Endodermal cell (in vitro differentiated cells): ENCODE results near the gene NDUFS7. TPM values are rescaled to one million over a fixed set of nuclear protein-coding genes. Genes with fewer than 3 reads are reported as not detected.

Source experiments
- DNase-seq: peaks from one replicate; pipeline ENCODE4 v3.0.0-alpha.2; 2017
- H3K27ac ChIP-seq: 2 replicates; pipeline ENCODE4 v1.5.1; 2013; ENCODE audit warnings: mild to moderate bottlenecking, low read depth, low read length, moderate library complexity
- H3K27me3 ChIP-seq: 2 replicates; pipeline ENCODE4 v1.6.1; 2013; ENCODE audit warnings: mild to moderate bottlenecking, low read length, moderate library complexity; ENCODE audit not compliant: insufficient read depth, control insufficient read depth, poor library complexity, severe bottlenecking
- H3K36me3 ChIP-seq: 2 replicates; pipeline ENCODE4 v1.7.0; 2013; ENCODE audit warnings: mild to moderate bottlenecking, low read length, moderate library complexity; ENCODE audit not compliant: control insufficient read depth, insufficient read depth
- H3K4me1 ChIP-seq: one replicate; pipeline ENCODE4 v1.7.0; 2013; ENCODE audit warnings: low read length; ENCODE audit not compliant: control insufficient read depth, insufficient read depth
- H3K4me3 ChIP-seq: 2 replicates; pipeline ENCODE4 v1.5.1; 2013; ENCODE audit warnings: mild to moderate bottlenecking, low read length, moderate library complexity
- H3K9ac ChIP-seq: 2 replicates; pipeline ENCODE4 v1.6.1; 2013; ENCODE audit warnings: mild to moderate bottlenecking, low read length, moderate library complexity; ENCODE audit not compliant: poor library complexity, severe bottlenecking; ENCODE audit errors: extremely low read depth
- H3K9me3 ChIP-seq: 2 replicates; pipeline ENCODE4 v1.6.1; 2013; ENCODE audit warnings: mild to moderate bottlenecking, low read length, moderate library complexity; ENCODE audit not compliant: control insufficient read depth
- H3K27ac Mint-ChIP-seq: 2 replicates; pipeline ENCODE4 v1.8.0; 2020; ENCODE audit warnings: mixed read lengths
- H3K27me3 Mint-ChIP-seq: 2 replicates; pipeline ENCODE4 v1.8.0; 2021; ENCODE audit warnings: mild to moderate bottlenecking, mixed read lengths; ENCODE audit not compliant: insufficient read depth
- H3K36me3 Mint-ChIP-seq: 2 replicates; pipeline ENCODE4 v1.8.0; 2020; ENCODE audit warnings: low read depth, mixed read lengths
- H3K4me1 Mint-ChIP-seq: 2 replicates; pipeline ENCODE4 v1.8.0; 2020; ENCODE audit warnings: mixed read lengths
- H3K4me3 Mint-ChIP-seq: 2 replicates; pipeline ENCODE4 v1.8.0; 2020; ENCODE audit warnings: mild to moderate bottlenecking, moderate library complexity, mixed read lengths
- H3K9me3 Mint-ChIP-seq: 2 replicates; pipeline ENCODE4 v1.8.0; 2020; ENCODE audit warnings: mild to moderate bottlenecking, mixed read lengths
- WGBS, 2 experiments: methylation state at CpG; one replicate each; pipeline versions ENCODE4 v1.1.5 to v1.1.7; 2013; ENCODE audit warnings: missing lambda C conversion rate in 2 of 2, mixed read lengths in 1 of 2; ENCODE audit not compliant: insufficient coverage in 1 of 2, insufficient read length in 1 of 2; 5-methylcytosine and 5-hydroxymethylcytosine counted together
- total RNA-seq, 2 donors: library from RNA; stranded (reverse); fragmentation: NEBNext Ultra II Directional in 1 of 2; extraction: Animal tissue kit (Norgen Biotek cat#: 25700) in 1 of 2; gene quantifications; 2 replicates in 1 of 2; 3 replicates in 1 of 2; pipeline ENCODE4 v1.2.1, GENCODE V29; 2021
- TF ChIP-seq, protein P1 (sequence below): fragments of 200-600 bp; sonication (generic); conservative IDR thresholded peaks from 2 replicates; pipeline ENCODE4 v1.5.0; 2021; ENCODE audit warnings: antibody characterized with exemption, mild to moderate bottlenecking

The NDUFS7 gene
- total RNA-seq, 2 donors from 2014 or later: 57.0 to 62.5 TPM

DNA sequence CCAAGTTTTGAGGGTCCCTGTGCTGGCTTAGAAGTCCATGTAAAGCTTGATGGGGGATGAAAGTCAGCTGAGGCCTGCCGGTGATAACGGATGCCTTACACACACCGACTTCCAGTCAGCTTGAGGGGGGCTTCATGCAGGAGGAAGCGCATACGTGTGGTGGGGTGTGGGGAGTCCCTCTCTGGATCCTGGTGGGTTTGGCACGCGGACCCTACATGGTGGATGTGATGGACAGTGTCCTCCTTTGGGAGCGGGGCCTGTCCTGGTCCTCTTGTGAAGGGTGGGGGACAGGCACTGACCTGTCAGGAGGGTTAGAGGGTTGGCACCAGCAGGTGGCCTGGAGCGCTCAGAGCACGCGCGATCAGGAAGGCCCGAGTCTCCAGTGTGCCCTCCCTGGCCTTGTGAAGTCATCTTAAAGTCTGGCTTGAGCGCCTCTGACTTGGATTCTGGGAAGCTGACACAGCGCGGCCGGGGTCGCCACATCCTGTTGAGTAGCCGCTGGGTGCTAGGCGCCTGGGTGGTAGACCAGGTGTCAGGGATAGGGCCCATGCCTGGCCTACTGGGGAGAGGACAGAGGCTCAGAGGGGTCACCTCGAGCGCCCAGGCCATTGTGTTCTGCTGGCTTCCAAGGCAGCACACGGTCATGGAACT, 26.6 kb downstream of the NDUFS7 start:
- Mint-ChIP-seq H3K27ac (peak overlapping the region; percentile 74), H3K9me3 (no peaks in the 10 kb centered on the region), H3K4me3 (peak overlapping the region; percentile 89), H3K36me3 (peaks cover 24% of the 10 kb centered on the region), H3K4me1 (peaks cover 28% of the 10 kb centered on the region), H3K27me3 (no peaks in the 10 kb centered on the region)
- H3K27me3 ChIP-seq: no peaks in the 10 kb centered on the region
- no peak overlapping the region for H3K4me3 ChIP-seq
- TF ChIP-seq, protein P1, sequence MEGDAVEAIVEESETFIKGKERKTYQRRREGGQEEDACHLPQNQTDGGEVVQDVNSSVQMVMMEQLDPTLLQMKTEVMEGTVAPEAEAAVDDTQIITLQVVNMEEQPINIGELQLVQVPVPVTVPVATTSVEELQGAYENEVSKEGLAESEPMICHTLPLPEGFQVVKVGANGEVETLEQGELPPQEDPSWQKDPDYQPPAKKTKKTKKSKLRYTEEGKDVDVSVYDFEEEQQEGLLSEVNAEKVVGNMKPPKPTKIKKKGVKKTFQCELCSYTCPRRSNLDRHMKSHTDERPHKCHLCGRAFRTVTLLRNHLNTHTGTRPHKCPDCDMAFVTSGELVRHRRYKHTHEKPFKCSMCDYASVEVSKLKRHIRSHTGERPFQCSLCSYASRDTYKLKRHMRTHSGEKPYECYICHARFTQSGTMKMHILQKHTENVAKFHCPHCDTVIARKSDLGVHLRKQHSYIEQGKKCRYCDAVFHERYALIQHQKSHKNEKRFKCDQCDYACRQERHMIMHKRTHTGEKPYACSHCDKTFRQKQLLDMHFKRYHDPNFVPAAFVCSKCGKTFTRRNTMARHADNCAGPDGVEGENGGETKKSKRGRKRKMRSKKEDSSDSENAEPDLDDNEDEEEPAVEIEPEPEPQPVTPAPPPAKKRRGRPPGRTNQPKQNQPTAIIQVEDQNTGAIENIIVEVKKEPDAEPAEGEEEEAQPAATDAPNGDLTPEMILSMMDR: no peak
- peaks cover 7% of the 10 kb centered on the region for H3K4me1 ChIP-seq
- H3K9ac ChIP-seq: no peak overlapping the region
- peaks cover 19% of the 10 kb centered on the region for H3K36me3 ChIP-seq
- no peak for DNase-seq
- H3K9me3 ChIP-seq: no peaks in the 10 kb centered on the region
- WGBS, 2 experiments: 96% methylated on average over 16 to 23 of the region's 23 CpGs
- H3K27ac ChIP-seq: no peak overlapping the region

DNA sequence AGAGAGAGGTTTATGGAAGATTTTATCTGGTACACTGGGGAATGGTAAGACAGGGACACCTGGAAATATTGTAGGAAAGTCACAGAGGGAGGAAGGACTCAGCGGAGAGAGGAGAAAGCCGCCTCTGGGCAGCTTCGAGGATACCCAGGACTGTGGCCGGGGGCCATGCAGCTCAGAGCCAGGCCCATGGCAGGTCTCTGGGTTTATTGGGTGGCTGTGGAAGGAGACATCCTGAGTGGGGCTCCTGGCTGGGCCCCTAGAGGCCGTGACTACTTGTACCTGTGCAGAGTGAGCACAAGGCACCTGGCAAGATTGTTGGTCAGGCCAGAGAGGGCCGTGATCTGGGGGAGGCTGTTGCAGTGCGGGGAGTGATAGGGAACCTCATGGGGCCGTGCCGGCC, 27.1 kb downstream of the NDUFS7 start:
- peaks cover 19% of the 10 kb centered on the region for H3K36me3 ChIP-seq
- no peaks in the 10 kb centered on the region for H3K9me3 Mint-ChIP-seq
- no peaks in the 10 kb centered on the region for H3K27me3 Mint-ChIP-seq
- H3K4me3 ChIP-seq: no peak overlapping the region
- peak overlapping the region; percentile 74 for H3K27ac Mint-ChIP-seq
- peaks cover 25% of the 10 kb centered on the region for H3K36me3 Mint-ChIP-seq
- H3K9me3 ChIP-seq: no peaks in the 10 kb centered on the region
- H3K4me1 ChIP-seq: peaks cover 7% of the 10 kb centered on the region
- TF ChIP-seq, protein P1: no peak
- no peaks in the 10 kb centered on the region for H3K27me3 ChIP-seq
- peaks cover 32% of the 10 kb centered on the region for H3K4me1 Mint-ChIP-seq
- no peak overlapping the region for H3K9ac ChIP-seq
- DNase-seq: no peak
- WGBS, 2 experiments: 93 to 95% methylated on average over 8 to 9 of the region's 9 CpGs
- H3K27ac ChIP-seq: no peak overlapping the region
- peak overlapping the region; percentile 89 for H3K4me3 Mint-ChIP-seq

DNA sequence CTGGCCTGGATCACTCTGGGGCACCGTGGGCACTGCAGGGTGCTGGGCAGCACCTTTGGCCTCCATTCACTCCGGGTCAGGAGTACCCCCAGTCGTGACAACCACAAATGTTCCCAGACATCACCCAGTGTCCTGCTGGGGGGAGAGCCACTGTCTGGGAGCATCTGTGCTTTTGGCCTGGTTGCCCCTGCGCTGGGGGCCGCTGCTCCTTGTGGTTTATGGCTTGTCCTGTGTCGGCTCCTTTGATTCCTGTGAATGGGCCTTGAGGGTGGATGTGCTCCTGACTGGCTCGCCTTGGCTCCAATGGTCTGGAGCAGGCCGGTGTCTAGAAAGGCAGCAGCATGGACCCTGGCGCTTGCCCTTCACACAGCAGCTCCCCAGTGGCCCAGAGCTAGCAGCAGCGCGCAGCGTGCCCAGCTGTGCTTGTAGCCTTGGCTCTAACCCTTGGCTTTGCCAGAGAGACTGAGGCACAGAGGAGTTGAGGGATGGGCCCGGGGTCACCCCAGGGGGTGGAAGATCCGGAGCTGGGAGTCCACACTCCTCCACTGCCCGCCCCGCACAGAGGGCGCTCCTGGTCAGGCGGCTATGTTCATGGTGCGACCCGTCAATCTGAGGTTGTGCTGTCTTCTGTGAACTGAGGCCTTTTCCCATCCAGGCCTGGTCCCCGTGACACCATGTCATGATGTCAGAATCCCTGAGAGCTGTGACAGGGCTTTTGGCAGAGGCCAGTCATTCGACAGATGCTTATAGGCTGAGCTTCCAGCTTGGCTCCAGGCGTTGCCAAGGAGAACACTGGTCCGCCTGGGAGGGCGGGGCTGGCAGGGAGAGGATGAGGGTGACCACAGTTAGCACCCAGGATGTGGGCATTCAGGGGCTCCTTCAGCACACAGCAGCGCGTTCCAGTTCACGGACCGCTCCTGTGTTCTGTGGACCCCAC, 27.8 kb downstream of the NDUFS7 start:
- 91 to 94% methylated on average over 23 to 29 of the region's 29 CpGs for WGBS, 2 experiments
- Histone ChIP-seq H3K4me3 (no peak overlapping the region), H3K9ac (no peak overlapping the region), H3K36me3 (peaks cover 26% of the 10 kb centered on the region), H3K4me1 (peaks cover 13% of the 10 kb centered on the region), H3K9me3 (no peaks in the 10 kb centered on the region), H3K27ac (peak overlapping the region; percentile 22), H3K27me3 (no peaks in the 10 kb centered on the region)
- Mint-ChIP-seq H3K36me3 (peaks cover 27% of the 10 kb centered on the region), H3K27ac (peak overlapping the region; percentile 30), H3K4me3 (no peak overlapping the region), H3K9me3 (no peaks in the 10 kb centered on the region), H3K27me3 (no peaks in the 10 kb centered on the region), H3K4me1 (peaks cover 39% of the 10 kb centered on the region)
- TF ChIP-seq, protein P1: no peak
- no peak for DNase-seq
